HepG2 (cell line): ENCODE measurements around the gene SLC26A5. TPM values are rescaled to one million over a fixed set of nuclear protein-coding genes. Genes with fewer than 3 reads are reported as not detected.

Experiments
- BRCA1 ChIP-seq: sonication (generic); formaldehyde crosslinking; IDR thresholded peaks from 2 replicates; pipeline ENCODE4 v1.4.0; 2020; ENCODE audit warnings: missing genetic modification reagents
- CREBL2 ChIP-seq: sonication (generic); formaldehyde crosslinking; IDR thresholded peaks from 2 replicates; pipeline ENCODE4 v1.8.1; 2023; ENCODE audit warnings: missing genetic modification reagents, mild to moderate bottlenecking, borderline replicate concordance
- JUNB ChIP-seq: sonication (generic); formaldehyde crosslinking; IDR thresholded peaks from 2 replicates; pipeline ENCODE4 v1.8.0; 2022; ENCODE audit warnings: missing genetic modification reagents, mild to moderate bottlenecking, borderline replicate concordance
- KDM6A ChIP-seq: IDR thresholded peaks from 2 replicates; pipeline ENCODE4 v1.6.1; 2016; ENCODE audit warnings: low read depth
- MNT ChIP-seq: fragments of 450-650 bp; IDR thresholded peaks from 2 replicates; pipeline ENCODE4 v1.6.1; 2016
- NKX3-1 ChIP-seq: sonication (generic); formaldehyde crosslinking; IDR thresholded peaks from 2 replicates; pipeline ENCODE4 v1.5.0; 2020; ENCODE audit warnings: missing genetic modification reagents
- SMARCC2 ChIP-seq: fragments of 450-650 bp; IDR thresholded peaks from 2 replicates; pipeline ENCODE4 v1.6.1; 2017; ENCODE audit warnings: antibody characterized with exemption, mild to moderate bottlenecking
- SMARCE1 ChIP-seq: fragments of 450-650 bp; IDR thresholded peaks from 2 replicates; pipeline ENCODE4 v1.6.1; 2017; ENCODE audit warnings: borderline replicate concordance
- TAF15 ChIP-seq: fragments of 200-400 bp; formaldehyde crosslinking; IDR thresholded peaks from one replicate; pipeline ENCODE4 v1.6.1; 2018; ENCODE audit warnings: mild to moderate bottlenecking, low read depth, low read length; ENCODE audit not compliant: poor library complexity, severe bottlenecking
- XBP1 ChIP-seq: sonication (generic); formaldehyde crosslinking; IDR thresholded peaks from 2 replicates; pipeline ENCODE4 v1.5.0; 2020; ENCODE audit warnings: missing genetic modification reagents
- ZBTB2 ChIP-seq: sonication (generic); formaldehyde crosslinking; IDR thresholded peaks from 2 replicates; pipeline ENCODE4 v1.8.0; 2022; ENCODE audit warnings: low read depth, missing genetic modification reagents
- ZBTB3 ChIP-seq: sonication (generic); formaldehyde crosslinking; IDR thresholded peaks from 2 replicates; pipeline ENCODE4 v1.4.0; 2020; ENCODE audit warnings: low read depth, mild to moderate bottlenecking, moderate library complexity, missing genetic modification reagents, borderline replicate concordance
- ZBTB4 ChIP-seq: sonication (generic); formaldehyde crosslinking; IDR thresholded peaks from 2 replicates; pipeline ENCODE4 v1.4.0; 2020; ENCODE audit warnings: missing genetic modification reagents, mild to moderate bottlenecking, borderline replicate concordance
- ZBTB46 ChIP-seq: sonication (generic); formaldehyde crosslinking; IDR thresholded peaks from 2 replicates; pipeline ENCODE4 v1.4.0; 2020; ENCODE audit warnings: mild to moderate bottlenecking, missing genetic modification reagents, borderline replicate concordance
- ZNF121 ChIP-seq: sonication (generic); formaldehyde crosslinking; IDR thresholded peaks from 2 replicates; pipeline ENCODE4 v1.5.0; 2020; ENCODE audit warnings: mild to moderate bottlenecking, missing genetic modification reagents
- ZNF160 ChIP-seq: sonication (generic); formaldehyde crosslinking; IDR thresholded peaks from 2 replicates; pipeline ENCODE4 v1.8.0; 2022; ENCODE audit warnings: mild to moderate bottlenecking, inconsistent platforms, missing genetic modification reagents
- ZNF644 ChIP-seq: IDR thresholded peaks from 2 replicates; pipeline ENCODE4 v1.6.1; 2016; ENCODE audit warnings: low read depth
- ZNF704 ChIP-seq: sonication (generic); formaldehyde crosslinking; IDR thresholded peaks from 2 replicates; pipeline ENCODE4 v1.8.1; 2023; ENCODE audit warnings: mild to moderate bottlenecking, inconsistent platforms, moderate library complexity, missing genetic modification reagents, borderline replicate concordance
- ZNF782 ChIP-seq: sonication (generic); formaldehyde crosslinking; IDR thresholded peaks from 2 replicates; pipeline ENCODE4 v1.4.0; 2020; ENCODE audit warnings: missing genetic modification reagents, mild to moderate bottlenecking, borderline replicate concordance
- ZZZ3 ChIP-seq: sonication (generic); formaldehyde crosslinking; IDR thresholded peaks from 2 replicates; pipeline ENCODE4 v1.4.0; 2020; ENCODE audit warnings: missing genetic modification reagents, mild to moderate bottlenecking, borderline replicate concordance
- polyA plus RNA-seq, 8 experiments: library from polyadenylated mRNA; depleted of rRNA in 3 of 8; stranded (reverse) in 7 of 8; unstranded in 1 of 8; fragments of >200 nt; fragmentation: Illumina TruSeq in 4 of 8; extraction: Trizol in 4 of 8; gene quantifications; 2 replicates each; pipeline versions ENCODE4 v1.2.1 to v1.2.3, GENCODE V29; 2011 to 2016; ENCODE audit warnings: low read depth in 4 of 8, missing spikeins in 1 of 8, mixed read lengths in 1 of 8; ENCODE audit not compliant: insufficient read depth in 1 of 8
- total RNA-seq, 5 experiments: library from RNA; depleted of rRNA; stranded (reverse); fragments of >200 nt; fragmentation: Illumina TruSeq; extraction: Trizol; gene quantifications; 2 replicates each; pipeline ENCODE4 v1.2.3, GENCODE V29; 2016; ENCODE audit warnings: low read depth in 1 of 5

SLC26A5 gene
- total and polyA plus RNA-seq, 2 of the 13 experiments (the other 11 are each of a cell fraction or from before 2014, with no cell fraction given) = 0.08 to 0.11 TPM

- TF ChIP-seq TAF15 (no peak), ZNF704 (CRISPR knock-in tag) (0 out of 2 replicates have a peak, but pooled peaks have one; percentile 59), ZBTB4 (no peak), CREBL2 (no peak), KDM6A (no peak), ZNF782 (CRISPR knock-in tag) (0 out of 2 replicates have a peak, but pooled peaks have one; percentile 18), MNT (no peak), BRCA1 (CRISPR knock-in tag) (no peak), ZBTB2 (CRISPR knock-in tag) (no peak), JUNB (CRISPR knock-in tag) (no peak), ZNF160 (CRISPR knock-in tag) (no peak), ZNF121 (CRISPR knock-in tag) (no peak), SMARCE1 (no peak), ZZZ3 (CRISPR knock-in tag) (peak; percentile 64; the same call in 1 of the 2 replicates), XBP1 (CRISPR knock-in tag) (no peak), NKX3-1 (no peak), ZNF644 (CRISPR knock-in tag) (no peak), ZBTB46 (CRISPR knock-in tag) (no peak), ZBTB3 (CRISPR knock-in tag) (no peak; the same call in 1 of the 2 replicates), SMARCC2 (no peak)
These were observed 98.3 kb downstream of the SLC26A5 start, which contains the start of gene PSMC2 (continued) for GRCh38 chr7:103347507-103348267.
